Epithelial cell of proximal tubule (primary cell): ENCODE measurements around the gene C16orf78. TPM values are rescaled to one million over a fixed set of nuclear protein-coding genes. Genes with fewer than 3 reads are reported as not detected.

Experiments used
- DNase-seq: peaks from one replicate; pipeline ENCODE4 v3.0.0-alpha.2; 2011; ENCODE audit warnings: low read depth
- H3K4me3 ChIP-seq: 2 replicates; pipeline ENCODE4 v1.5.1; 2011; ENCODE audit warnings: low read depth, mild to moderate bottlenecking, low read length
- total RNA-seq: library from RNA; depleted of rRNA; stranded (reverse); fragments of >200 nt; gene quantifications from 2 replicates; pipeline ENCODE4 v1.2.3, GENCODE V29; 2015
- TF ChIP-seq, protein P1 (sequence below): conservative IDR thresholded peaks from 2 replicates; pipeline ENCODE4 v1.5.1; 2012; ENCODE audit warnings: low read depth, mild to moderate bottlenecking, low read length

The C16orf78 gene
- total RNA-seq, 1 donor from 2014 or later: not detected

- no peak overlapping the region for H3K4me3 ChIP-seq
- TF ChIP-seq, protein P1, sequence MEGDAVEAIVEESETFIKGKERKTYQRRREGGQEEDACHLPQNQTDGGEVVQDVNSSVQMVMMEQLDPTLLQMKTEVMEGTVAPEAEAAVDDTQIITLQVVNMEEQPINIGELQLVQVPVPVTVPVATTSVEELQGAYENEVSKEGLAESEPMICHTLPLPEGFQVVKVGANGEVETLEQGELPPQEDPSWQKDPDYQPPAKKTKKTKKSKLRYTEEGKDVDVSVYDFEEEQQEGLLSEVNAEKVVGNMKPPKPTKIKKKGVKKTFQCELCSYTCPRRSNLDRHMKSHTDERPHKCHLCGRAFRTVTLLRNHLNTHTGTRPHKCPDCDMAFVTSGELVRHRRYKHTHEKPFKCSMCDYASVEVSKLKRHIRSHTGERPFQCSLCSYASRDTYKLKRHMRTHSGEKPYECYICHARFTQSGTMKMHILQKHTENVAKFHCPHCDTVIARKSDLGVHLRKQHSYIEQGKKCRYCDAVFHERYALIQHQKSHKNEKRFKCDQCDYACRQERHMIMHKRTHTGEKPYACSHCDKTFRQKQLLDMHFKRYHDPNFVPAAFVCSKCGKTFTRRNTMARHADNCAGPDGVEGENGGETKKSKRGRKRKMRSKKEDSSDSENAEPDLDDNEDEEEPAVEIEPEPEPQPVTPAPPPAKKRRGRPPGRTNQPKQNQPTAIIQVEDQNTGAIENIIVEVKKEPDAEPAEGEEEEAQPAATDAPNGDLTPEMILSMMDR: no peak
- no peak for DNase-seq
These were observed 73.2 kb downstream of the C16orf78 start for GRCh38 chr16:49446805-49447204.

Other genes starting within 250 kb of the C16orf78 start
- not detected in 2 replicates for gene CBLN1, start 92.0 kb upstream of the C16orf78 start, total RNA-seq